NCI-H748 treated with DMSO at 0.1 percent for 48 hours (cell line): ENCODE results near the gene DNAJB11.
"Not testable (repeated sequence)": the region's sequence is repeated elsewhere in the genome, so short reads cannot be mapped to it uniquely, and the experiment has no call there.

ENCODE experiments used
- DNase-seq: peaks from one replicate; lab custom pipeline; 2025; lab: John Stamatoyannopoulos, UW

Gene DNAJB11

GRCh38 chr3:186552408-186553031 lies 18.0 kb upstream of the DNAJB11 start:
- no peak for DNase-seq

GRCh38 chr3:186564586-186564985 lies 5.9 kb upstream of the DNAJB11 start:
- DNase-seq, result no peak

- DNase-seq, result no peak
These were observed 3.8 kb upstream of the DNAJB11 start for GRCh38 chr3:186566772-186567071.

- peak; percentile 60 for DNase-seq
These were observed 3.2 kb upstream of the DNAJB11 start, which contains the start of gene TBCCD1 for GRCh38 chr3:186567072-186567921. TSS of gene TBCCD1 (minus strand) at chr3:186567339. CDS start at chr3:186564329, 3,010 bp downstream.

- not testable (repeated sequence) for DNase-seq
These were observed 1.2 kb upstream of the DNAJB11 start for GRCh38 chr3:186569361-186569760.

GRCh38 chr3:186569779-186570095 lies 783 bp upstream of the DNAJB11 start:
- DNase-seq, result no peak

GRCh38 chr3:186570941-186571643 lies 572 bp downstream of the DNAJB11 start:
- DNase-seq, result no peak

GRCh38 chr3:186571644-186572013 lies 1.1 kb downstream of the DNAJB11 start:
- DNase-seq, result no peak

- DNase-seq, result no peak
These were observed 7.0 kb downstream of the DNAJB11 start for GRCh38 chr3:186577521-186577920.

- no peak for DNase-seq
These were observed 10.3 kb downstream of the DNAJB11 start for GRCh38 chr3:186580785-186581184.

GRCh38 chr3:186582541-186582940 lies 12.0 kb downstream of the DNAJB11 start:
- DNase-seq, result no peak

- DNase-seq, result no peak
These were observed 13.3 kb downstream of the DNAJB11 start for GRCh38 chr3:186583831-186584230.

- not testable (repeated sequence) for DNase-seq
These were observed 15.7 kb downstream of the DNAJB11 start for GRCh38 chr3:186586245-186586644.

GRCh38 chr3:186587183-186587582 lies 16.7 kb downstream of the DNAJB11 start:
- DNase-seq, result no peak

- no peak for DNase-seq
These were observed 18.1 kb downstream of the DNAJB11 start for GRCh38 chr3:186588632-186589031.

- no peak for DNase-seq
These were observed 18.6 kb downstream of the DNAJB11 start for GRCh38 chr3:186589121-186589520.

GRCh38 chr3:186589856-186590579 lies 19.5 kb downstream of the DNAJB11 start:
- DNase-seq, result no peak

- DNase-seq, result no peak
These were observed 20.2 kb downstream of the DNAJB11 start for GRCh38 chr3:186590580-186591295.

- DNase-seq, result no peak
These were observed 22.2 kb downstream of the DNAJB11 start for GRCh38 chr3:186592682-186593081.

- no peak for DNase-seq
These were observed 23.3 kb downstream of the DNAJB11 start for GRCh38 chr3:186593862-186594261.

- DNase-seq, result no peak
These were observed 24.1 kb downstream of the DNAJB11 start for GRCh38 chr3:186594591-186595113.
